Endothelial cell of umbilical vein (primary cell): ENCODE data around the gene TMEM164. TPM values are rescaled to one million over a fixed set of nuclear protein-coding genes. Genes with fewer than 3 reads are reported as not detected.

ENCODE experiments used
- BruUV-seq: library from RNA; stranded (reverse); fragments of 400-500 nt; replicated peaks from 2 replicates; lab custom pipeline; 2021; lab: Mats Ljungman, UMichigan
- CTCF ChIA-PET: fragments of 300-600, 350-600 bp; sonication (Branson Sonifier 250); formaldehyde crosslinking; loops from one replicate; lab custom pipeline; 2021; ENCODE audit warnings: antibody characterized with exemption, inconsistent platforms; lab: Charles Lee
- POLR2A ChIA-PET: fragments of 300-600, 350-600 bp; sonication (Branson Sonifier 250); formaldehyde crosslinking; loops from one replicate; lab custom pipeline; 2021; ENCODE audit warnings: antibody characterized with exemption, inconsistent platforms; lab: Charles Lee
- DNase-seq: peaks from one replicate; pipeline ENCODE4 v3.0.0-alpha.2; 2011; ENCODE audit warnings: low read depth, low spot score
- FAIRE-seq: peaks from 2 replicates; lab custom pipeline; 2011; peaks lifted over from hg19 to GRCh38; lab: Jason Lieb, UNC
- H2AFZ ChIP-seq: 2 replicates; pipeline ENCODE4 v1.6.0; 2012; ENCODE audit warnings: low read depth, low read length, control low read depth, inconsistent platforms
- H3K27ac ChIP-seq: 2 replicates; pipeline ENCODE4 v1.5.1; 2011; ENCODE audit warnings: low read depth, mild to moderate bottlenecking, control low read depth, low read length, moderate library complexity; ENCODE audit not compliant: insufficient read depth
- H3K27me3 ChIP-seq, 2 experiments: 2 replicates each; pipeline versions ENCODE4 v1.6.0 to v1.6.1; 2011; ENCODE audit warnings: low read length in 2 of 2, mixed read lengths in 1 of 2; ENCODE audit not compliant: control insufficient read depth in 2 of 2, insufficient read depth in 2 of 2
- H3K36me3 ChIP-seq, 2 experiments: 2 replicates in 1 of 2; 3 replicates in 1 of 2; pipeline ENCODE4 v1.5.1; 2011; ENCODE audit warnings: low read length in 2 of 2, mild to moderate bottlenecking in 1 of 2, moderate library complexity in 1 of 2; ENCODE audit not compliant: control insufficient read depth in 2 of 2, insufficient read depth in 2 of 2; ENCODE audit errors: extremely low read depth in 1 of 2
- H3K4me1 ChIP-seq: 3 replicates; pipeline ENCODE4 v1.5.1; 2011; ENCODE audit warnings: mild to moderate bottlenecking, low read length; ENCODE audit not compliant: control insufficient read depth, insufficient read depth; ENCODE audit errors: extremely low read depth
- H3K4me2 ChIP-seq: 2 replicates; pipeline ENCODE4 v1.6.1; 2011; ENCODE audit warnings: low read length, control low read depth, mixed read lengths; ENCODE audit not compliant: insufficient read depth
- H3K4me3 ChIP-seq, 3 experiments: fragments of 200-600 bp in 1 of 3; sonication (generic), shearing (Covaris generic) in 1 of 3; replicated peaks in 1 of 3; 2 replicates each; pipeline ENCODE4 v1.5.1; 2011 to 2016; ENCODE audit warnings: control low read depth in 3 of 3, low read length in 3 of 3, mild to moderate bottlenecking in 2 of 3, inconsistent platforms in 1 of 3, low read depth in 1 of 3, moderate library complexity in 1 of 3; ENCODE audit not compliant: insufficient read depth in 1 of 3
- H3K79me2 ChIP-seq: 2 replicates; pipeline ENCODE4 v1.6.0; 2012; ENCODE audit warnings: low read length, inconsistent platforms; ENCODE audit not compliant: control insufficient read depth, insufficient read depth
- H3K9ac ChIP-seq: replicated peaks from 2 replicates; pipeline ENCODE3; 2011; ENCODE audit warnings: low read length, control low read depth; ENCODE audit not compliant: insufficient read depth; ENCODE audit errors: extremely low read depth
- H3K9me1 ChIP-seq: replicated peaks from 3 replicates; pipeline ENCODE4 v1.6.0; 2011; ENCODE audit warnings: mild to moderate bottlenecking, low read length; ENCODE audit not compliant: control insufficient read depth, insufficient read depth; ENCODE audit errors: extremely low read depth
- H3K9me3 ChIP-seq: replicated peaks from 2 replicates; pipeline ENCODE4 v1.5.1; 2012; ENCODE audit warnings: low read length, inconsistent platforms; ENCODE audit not compliant: control insufficient read depth, insufficient read depth
- H4K20me1 ChIP-seq: replicated peaks from 2 replicates; pipeline ENCODE3; 2011; ENCODE audit warnings: mild to moderate bottlenecking, low read length; ENCODE audit not compliant: control insufficient read depth, insufficient read depth; ENCODE audit errors: extremely low read depth
- EZH2 ChIP-seq: IDR thresholded peaks from 2 replicates; pipeline ENCODE4 v1.6.1; 2012; ENCODE audit warnings: borderline replicate concordance, low read depth, mild to moderate bottlenecking, moderate library complexity, low read length, inconsistent platforms; ENCODE audit not compliant: severe bottlenecking
- FOS ChIP-seq: IDR thresholded peaks from 2 replicates; pipeline ENCODE4 v1.6.1; 2011; ENCODE audit warnings: mild to moderate bottlenecking, low read length, moderate library complexity, borderline replicate concordance; ENCODE audit not compliant: insufficient read depth
- GATA2 ChIP-seq: IDR thresholded peaks from 2 replicates; pipeline ENCODE4 v1.7.0; 2011; ENCODE audit warnings: low read depth, mild to moderate bottlenecking, moderate library complexity, mixed read lengths, low read length; ENCODE audit not compliant: insufficient read length, insufficient read depth
- JUN ChIP-seq: IDR thresholded peaks from 2 replicates; pipeline ENCODE4 v1.6.1; 2011; ENCODE audit warnings: borderline replicate concordance, low read depth; ENCODE audit not compliant: insufficient read length, insufficient read depth
- MAX ChIP-seq: IDR thresholded peaks from 2 replicates; pipeline ENCODE4 v1.6.1; 2011; ENCODE audit not compliant: insufficient read depth, insufficient read length
- MYC ChIP-seq: IDR thresholded peaks from one replicate; pipeline ENCODE4 v1.6.1; 2011; ENCODE audit warnings: mild to moderate bottlenecking, low read depth, low read length
- POLR2A ChIP-seq: IDR thresholded peaks from 2 replicates; pipeline ENCODE4 v1.6.1; 2012; ENCODE audit warnings: low read depth, mild to moderate bottlenecking, control low read depth, low read length
- POLR2AphosphoS5 ChIP-seq: IDR thresholded peaks from 2 replicates; pipeline ENCODE4 v1.6.1; 2012; ENCODE audit warnings: low read depth, mild to moderate bottlenecking, control low read depth, low read length, moderate library complexity; ENCODE audit not compliant: insufficient read depth
- dilution Hi-C: fragments of 300-500 bp; cut with MboI; formaldehyde crosslinking; loops from one replicate; pipeline ENCODE4 v1.15.0; 2019; ENCODE audit warnings: low sequenced_read_pairs; ENCODE audit not compliant: extremely low pct_ligation_motif_present
- intact Hi-C: fragments of 100-400 bp; cut with micrococcal nuclease; formaldehyde crosslinking; loops from one replicate; pipeline ENCODE4 v1.10.0; 2022
- polyA plus RNA-seq, 4 experiments: library from polyadenylated mRNA; depleted of rRNA in 3 of 4; stranded (reverse) in 3 of 4; unstranded in 1 of 4; fragments of >200 nt; gene quantifications; 2 replicates each; pipeline versions ENCODE4 v1.2.1 to v1.2.3, GENCODE V29; 2011 to 2012; ENCODE audit warnings: missing spikeins in 1 of 4
- total RNA-seq: library from RNA; stranded (reverse); gene quantifications from 2 replicates; pipeline ENCODE4 v1.2.3, GENCODE V29; 2021

The TMEM164 gene
- total and polyA plus RNA-seq, 2 donors (not counting 3 experiments of a cell fraction or from before 2014, with no cell fraction given) = 12.8 to 22.2 TPM

DNA sequence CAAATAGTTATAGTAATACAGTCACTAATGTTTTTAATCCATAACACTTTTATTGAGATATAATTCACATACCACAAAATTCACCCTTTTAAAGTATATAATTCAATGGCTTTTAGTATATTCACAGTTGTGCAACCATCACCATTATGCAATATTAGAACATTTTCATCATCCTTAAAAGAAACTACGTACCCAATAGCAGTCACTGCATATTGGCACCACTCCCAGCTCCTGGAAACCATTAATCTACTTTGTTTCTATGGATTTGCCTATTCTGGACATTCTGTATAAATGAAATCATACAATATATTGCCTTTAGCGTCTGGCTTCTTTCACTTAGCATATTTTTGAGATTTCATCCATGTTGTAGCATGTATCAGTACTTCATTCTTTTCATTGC lies 215.7 kb downstream of the TMEM164 start:
- ChIA-PET POLR2A (no interaction called here), CTCF (interaction anchor here (1.2 kb wide), 1 partner anchor 8 kb away, joined by 3 read pairs; no protein-coding TSS in a partner anchor)
- Histone ChIP-seq H3K9ac (no peak overlapping the region), H3K4me1 (peaks cover 12% of the 10 kb centered on the region), H4K20me1 (no peaks in the 10 kb centered on the region), H3K4me2 (no peak overlapping the region), H3K9me3 (no peaks in the 10 kb centered on the region), H2AFZ (no peak overlapping the region), H3K27me3 (no peaks in the 10 kb centered on the region), H3K9me1 (no peaks in the 10 kb centered on the region), H3K27ac (no peak overlapping the region), H3K79me2 (no peaks in the 10 kb centered on the region), H3K36me3 (no peaks in the 10 kb centered on the region), H3K4me3 (no peak overlapping the region)
- BruUV-seq = no TSS peak
- intact Hi-C loops (no loop called here), dilution Hi-C loops (no loop called here)
- TF ChIP-seq JUN (no peak), POLR2A (no peak), MAX (no peak), EZH2 (no peak), MYC (no peak), FOS (no peak), GATA2 (no peak)
- DNase-seq (no peak), FAIRE-seq (no peak)

GRCh38 chrX:110219920-110220319 lies 217.0 kb downstream of the TMEM164 start:
- no peaks in the 10 kb centered on the region for H3K36me3 ChIP-seq
- H3K4me1 ChIP-seq = peaks cover 12% of the 10 kb centered on the region
- H4K20me1 ChIP-seq = no peaks in the 10 kb centered on the region
- no peak overlapping the region for H3K9ac ChIP-seq
- dilution Hi-C loops (no loop called here), intact Hi-C loops (no loop called here)
- FAIRE-seq (no peak), DNase-seq (peak; percentile 3)
- peak overlapping the region; percentile 17 for H3K4me2 ChIP-seq
- no peak overlapping the region for H3K4me3 ChIP-seq
- H2AFZ ChIP-seq = no peak overlapping the region
- TF ChIP-seq POLR2AphosphoS5 = no peak
- H3K27ac ChIP-seq = no peak overlapping the region
- no peaks in the 10 kb centered on the region for H3K9me3 ChIP-seq
- no peaks in the 10 kb centered on the region for H3K27me3 ChIP-seq
- H3K79me2 ChIP-seq = no peaks in the 10 kb centered on the region
- CTCF ChIA-PET = interaction anchor here (0.9 to 1.4 kb wide), 4 partner anchors 9 to 73 kb away, joined by 3 to 4 read pairs (median 3); no protein-coding TSS in a partner anchor
- no TSS peak for BruUV-seq
- POLR2A ChIA-PET = no interaction called here
- H3K9me1 ChIP-seq = no peaks in the 10 kb centered on the region
